CD4-positive, alpha-beta T cell (primary cell): Measurements from ENCODE around the gene LSM10. TPM values are rescaled to one million over a fixed set of nuclear protein-coding genes. Genes with fewer than 3 reads are reported as not detected.

ENCODE experiments used
- ATAC-seq: fragments of 200-7000 bp; cut with Tn5 transposase; one replicate; pipeline ENCODE4 v1.10.0; 2022; ENCODE audit warnings: mild to moderate bottlenecking; ENCODE audit not compliant: poor library complexity
- CTCF ChIA-PET: fragments of 350-600 bp; sonication (Branson Sonifier 250); formaldehyde crosslinking; loops from one replicate; lab custom pipeline; 2021; ENCODE audit warnings: antibody characterized with exemption, inconsistent platforms; lab: Charles Lee
- POLR2A ChIA-PET: fragments of 350-600 bp; sonication (Branson Sonifier 250); formaldehyde crosslinking; loops from one replicate; lab custom pipeline; 2021; ENCODE audit warnings: antibody characterized with exemption, inconsistent platforms; lab: Charles Lee
- DNase-seq, 14 experiments: peaks; one replicate each; pipeline ENCODE4 v3.0.0-alpha.2; 2013 to 2020; ENCODE audit warnings: mixed read lengths in 2 of 14
- H3K27ac ChIP-seq, 2 donors: one replicate each; pipeline versions ENCODE4 v1.5.1 to v1.7.0; 2013; ENCODE audit warnings: low read length in 2 of 2, low read depth in 1 of 2, mild to moderate bottlenecking in 1 of 2
- H3K27me3 ChIP-seq, 2 experiments: 1 replicate in 1 of 2; 2 replicates in 1 of 2; pipeline versions ENCODE4 v1.6.1 to v1.7.0; 2013; ENCODE audit warnings: low read length in 2 of 2, control low read depth in 1 of 2, mild to moderate bottlenecking in 1 of 2, moderate library complexity in 1 of 2; ENCODE audit not compliant: insufficient read depth in 2 of 2, control insufficient read depth in 1 of 2
- H3K36me3 ChIP-seq: one replicate; pipeline ENCODE4 v1.6.1; 2013; ENCODE audit warnings: low read length, control low read depth; ENCODE audit not compliant: insufficient read depth
- H3K4me1 ChIP-seq: one replicate; pipeline ENCODE4 v1.6.1; 2013; ENCODE audit warnings: low read length, control low read depth; ENCODE audit not compliant: insufficient read depth
- H3K4me3 ChIP-seq: one replicate; pipeline ENCODE4 v1.5.1; 2013; ENCODE audit warnings: mild to moderate bottlenecking, low read length, moderate library complexity
- H3K9me3 ChIP-seq, 2 experiments: 1 replicate in 1 of 2; 2 replicates in 1 of 2; pipeline versions ENCODE4 v1.6.1 to v1.7.0; 2013; ENCODE audit warnings: low read length in 2 of 2, mild to moderate bottlenecking in 2 of 2, control low read depth in 1 of 2, moderate library complexity in 1 of 2; ENCODE audit not compliant: control insufficient read depth in 1 of 2, insufficient read depth in 1 of 2
- H3K27ac Mint-ChIP-seq: one replicate; pipeline ENCODE4 v1.8.0; 2020; ENCODE audit warnings: mixed read lengths
- H3K27me3 Mint-ChIP-seq: one replicate; pipeline ENCODE4 v1.8.0; 2021; ENCODE audit warnings: mixed read lengths
- H3K36me3 Mint-ChIP-seq: one replicate; pipeline ENCODE4 v1.8.0; 2021; ENCODE audit warnings: low read depth, mixed read lengths
- H3K4me1 Mint-ChIP-seq: one replicate; pipeline ENCODE4 v1.8.0; 2021; ENCODE audit warnings: low read depth, mixed read lengths
- H3K4me3 Mint-ChIP-seq: one replicate; pipeline ENCODE4 v1.8.0; 2020; ENCODE audit warnings: mild to moderate bottlenecking, mixed read lengths
- H3K9me3 Mint-ChIP-seq: one replicate; pipeline ENCODE4 v1.8.0; 2020; ENCODE audit warnings: mixed read lengths
- CTCF ChIP-seq: fragments of 200-600 bp; IDR thresholded peaks from one replicate; pipeline ENCODE4 v1.8.0; 2022; ENCODE audit warnings: antibody characterized with exemption, mild to moderate bottlenecking
- intact Hi-C, 2 experiments: fragments of 100-400 bp; cut with DNase I in 1 of 2; cut with micrococcal nuclease in 1 of 2; formaldehyde crosslinking; loops; one replicate each; pipeline versions ENCODE4 v1.15.1 to v1.9.0; 2023 to 2025; cut with DNase I, micrococcal nuclease
- total RNA-seq, 174 experiments: library from RNA in 2 of 174; stranded (reverse) in 2 of 174; gene quantifications; one replicate each; pipeline ENCODE4 v1.2.3 and lab custom pipeline; 2021 to 2026

Gene LSM10
- total RNA-seq, 2 experiments from 2014 or later: 25.6 to 26.0 TPM

- Histone ChIP-seq H3K27me3 (no peaks in the 10 kb centered on the region), H3K4me3 (no peak overlapping the region), H3K36me3 (no peaks in the 10 kb centered on the region), H3K9me3 (no peaks in the 10 kb centered on the region), H3K27ac (no peak overlapping the region), H3K4me1 (peaks cover 15% of the 10 kb centered on the region)
- peaks cover 13% of the 10 kb centered on the region for H3K4me1 Mint-ChIP-seq
- no peak for ATAC-seq
- DNase-seq: peak in 4 of 14 experiments; percentile 23 to 45 (median 40)
- H3K9me3 Mint-ChIP-seq: no peaks in the 10 kb centered on the region
- H3K27me3 Mint-ChIP-seq: no peaks in the 10 kb centered on the region
- no peak for TF ChIP-seq CTCF
- no peak overlapping the region for H3K27ac Mint-ChIP-seq
- intact Hi-C loops: loop anchor here in 1 of 2 experiments (5.0 kb wide), 2 partner anchors 206 to 986 kb away; no protein-coding TSS in a partner anchor
- POLR2A ChIA-PET: interaction anchor here (0.9 kb wide), 1 partner anchor 18 kb away, joined by 4 read pairs; the partner anchor contains the start of gene MRPS15
- no peaks in the 10 kb centered on the region for H3K36me3 Mint-ChIP-seq
- H3K4me3 Mint-ChIP-seq: no peak overlapping the region
- CTCF ChIA-PET: no interaction called here
These were observed 48.6 kb upstream of the LSM10 start for GRCh38 chr1:36446271-36446670.

- Histone ChIP-seq H3K9me3 (no peaks in the 10 kb centered on the region), H3K36me3 (no peaks in the 10 kb centered on the region), H3K27me3 (no peaks in the 10 kb centered on the region), H3K4me1 (no peaks in the 10 kb centered on the region), H3K27ac (no peak overlapping the region), H3K4me3 (no peak overlapping the region)
- Mint-ChIP-seq H3K4me3 (no peak overlapping the region), H3K4me1 (no peaks in the 10 kb centered on the region), H3K9me3 (no peaks in the 10 kb centered on the region), H3K27me3 (no peaks in the 10 kb centered on the region), H3K36me3 (no peaks in the 10 kb centered on the region), H3K27ac (no peak overlapping the region)
- intact Hi-C loops: no loop called here
- ATAC-seq: no peak
- no peak for DNase-seq
- POLR2A ChIA-PET: no interaction called here
- CTCF ChIA-PET: interaction anchor here (1.0 kb wide), 1 partner anchor 74 kb away, joined by 3 read pairs; no protein-coding TSS in a partner anchor
- TF ChIP-seq CTCF: no peak
These were observed 45.6 kb upstream of the LSM10 start for GRCh38 chr1:36443297-36443696.

- Histone ChIP-seq H3K27me3 (no peaks in the 10 kb centered on the region), H3K4me1 (no peaks in the 10 kb centered on the region), H3K36me3 (no peaks in the 10 kb centered on the region), H3K4me3 (no peak overlapping the region), H3K9me3 (no peaks in the 10 kb centered on the region), H3K27ac (no peak overlapping the region)
- ATAC-seq (no peak), DNase-seq (no peak)
- Mint-ChIP-seq H3K36me3 (no peaks in the 10 kb centered on the region), H3K4me3 (no peak overlapping the region), H3K27ac (no peak overlapping the region), H3K27me3 (no peaks in the 10 kb centered on the region), H3K9me3 (no peaks in the 10 kb centered on the region), H3K4me1 (no peaks in the 10 kb centered on the region)
- CTCF ChIA-PET: no interaction called here
- no peak for TF ChIP-seq CTCF
- intact Hi-C loops: no loop called here
- POLR2A ChIA-PET: no interaction called here
These were observed 44.6 kb upstream of the LSM10 start for GRCh38 chr1:36442337-36442736.
